ENCODE measurements around the gene RIPPLY3. TPM values are rescaled to one million over a fixed set of nuclear protein-coding genes. Genes with fewer than 3 reads are reported as not detected.
"Not testable (repeated sequence)": the region's sequence is repeated elsewhere in the genome, so short reads cannot be mapped to it uniquely, and the experiment has no call there.

The RIPPLY3 gene
- total RNA-seq, 1 experiment from 2014 or later, result not detected

DNA sequence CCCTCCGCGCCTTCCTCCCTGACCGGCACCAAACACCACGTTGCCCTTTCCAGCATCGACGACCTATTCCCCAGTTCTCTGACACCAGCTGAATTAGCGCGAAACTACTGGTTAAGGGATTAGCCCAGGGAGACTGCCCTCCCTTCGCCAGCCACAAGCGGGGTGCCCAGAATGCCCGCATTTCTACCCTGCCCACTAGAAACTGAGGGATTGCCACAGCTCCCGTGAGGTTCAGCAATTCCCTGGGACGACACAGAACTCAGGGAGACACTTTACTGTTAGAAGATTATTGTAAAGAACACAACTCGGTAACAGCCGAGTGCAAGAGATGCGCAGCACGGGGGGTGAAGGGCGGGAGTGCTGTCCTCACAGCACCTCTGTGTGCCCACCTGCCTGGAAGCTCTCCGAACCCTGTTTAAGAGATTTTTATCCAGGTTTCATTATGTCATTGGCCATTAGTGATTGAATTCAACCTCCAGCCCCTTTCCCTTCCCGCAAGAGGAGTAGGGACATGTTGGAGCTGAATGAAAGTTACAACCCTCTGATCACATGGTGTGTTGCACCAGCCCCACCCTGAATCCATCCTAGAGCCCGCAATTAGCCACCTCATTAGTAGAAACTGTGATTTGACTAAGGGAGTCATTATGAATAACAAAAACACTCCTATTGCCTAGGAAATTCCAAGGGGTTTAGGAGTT is 15.8 kb upstream of the RIPPLY3 start:
- no peaks in the 10 kb centered on the region for H3K36me3 ChIP-seq
- peaks cover 7% of the 10 kb centered on the region; the same call in 1 of the 2 replicates for H3K4me1 ChIP-seq
- H3K27ac ChIP-seq, result peak overlapping the region; percentile 94
- peak overlapping the region; percentile 79 for H3K4me3 ChIP-seq
- no peaks in the 10 kb centered on the region; the same call in 1 of the 2 replicates for H3K27me3 ChIP-seq
- no peak for DNase-seq
- no peaks in the 10 kb centered on the region for H3K9me3 ChIP-seq (replicated peaks)

DNA sequence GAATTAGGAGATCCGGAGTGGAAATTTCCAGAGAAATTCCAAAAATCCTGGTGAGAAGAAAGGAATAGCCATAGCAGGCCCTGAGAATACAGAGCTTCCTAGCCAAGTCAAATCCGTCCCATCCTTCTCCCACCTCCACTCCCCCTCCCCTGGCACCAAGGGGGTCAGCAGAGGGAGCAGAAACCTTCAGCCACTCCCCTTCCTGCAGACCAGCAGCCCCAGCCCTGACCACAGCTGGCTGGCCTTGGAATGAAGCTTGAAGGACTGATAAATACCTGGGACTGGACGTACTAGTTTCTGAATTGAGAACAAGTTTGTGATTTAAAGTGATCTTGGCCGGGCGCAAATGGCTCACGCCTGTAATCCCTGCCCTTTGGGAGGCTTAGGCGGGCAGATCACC is 13.8 kb upstream of the RIPPLY3 start:
- DNase-seq, result no peak
- Histone ChIP-seq H3K27me3 (no peaks in the 10 kb centered on the region; the same call in 1 of the 2 replicates), H3K9me3 (replicated peaks) (no peaks in the 10 kb centered on the region), H3K4me3 (no peak overlapping the region), H3K27ac (no peak overlapping the region), H3K4me1 (peaks cover 7% of the 10 kb centered on the region; the same call in 1 of the 2 replicates), H3K36me3 (no peaks in the 10 kb centered on the region)

DNA sequence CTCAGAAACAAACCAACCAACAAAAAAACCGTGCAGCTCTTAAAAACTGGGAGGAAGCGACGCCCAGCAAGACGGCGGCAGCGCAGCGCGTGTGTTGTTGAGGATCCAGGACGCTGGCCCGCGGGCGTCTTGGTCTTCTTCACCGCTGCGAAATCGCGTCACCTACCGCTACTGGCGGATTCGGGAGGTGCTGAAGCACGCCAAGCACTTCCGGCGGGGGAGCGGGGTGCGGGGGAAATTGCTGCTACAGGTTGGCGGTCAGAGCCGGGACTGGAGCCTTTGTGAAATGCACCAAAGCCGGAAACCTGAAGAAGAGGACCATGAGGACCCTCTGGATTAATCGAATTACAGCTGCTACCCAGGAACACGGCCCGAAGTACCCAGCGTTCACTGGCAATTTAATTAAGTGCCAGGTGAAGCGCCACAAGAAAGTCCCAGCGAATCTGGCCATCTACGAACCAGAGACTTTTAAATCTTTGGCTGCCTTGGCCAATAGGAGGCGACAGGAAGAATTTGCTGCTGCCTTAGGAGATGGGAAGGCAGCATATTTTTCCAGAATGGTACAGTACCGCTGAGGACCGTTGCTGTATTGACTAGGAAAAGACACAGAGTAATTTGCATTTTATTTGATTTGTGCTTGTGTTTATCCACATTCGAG is 11.9 kb upstream of the RIPPLY3 start:
- Histone ChIP-seq H3K4me1 (peaks cover 7% of the 10 kb centered on the region; the same call in 1 of the 2 replicates), H3K9me3 (replicated peaks) (no peaks in the 10 kb centered on the region), H3K4me3 (no peak overlapping the region), H3K27me3 (no peaks in the 10 kb centered on the region), H3K27ac (no peak overlapping the region), H3K36me3 (no peaks in the 10 kb centered on the region)
- no peak for DNase-seq

DNA sequence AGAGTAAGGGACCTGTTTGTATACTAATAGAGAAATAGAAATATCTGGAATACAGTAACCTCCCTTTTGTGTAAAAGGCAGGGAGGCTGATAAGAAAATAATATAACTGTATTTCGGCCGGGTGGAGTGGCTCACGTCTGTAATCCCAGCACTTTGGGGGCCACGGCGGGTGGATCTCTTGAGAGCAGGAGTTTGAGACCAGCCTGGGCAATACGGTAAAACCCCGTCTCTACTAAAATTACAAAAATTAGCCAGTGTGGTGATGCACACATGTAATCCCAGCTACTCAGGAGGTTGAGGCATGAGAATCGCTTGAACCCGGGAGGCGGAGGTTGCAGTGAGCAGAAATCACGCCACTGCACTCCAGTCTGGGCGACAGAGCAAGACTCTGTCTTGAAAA is 11.2 kb upstream of the RIPPLY3 start:
- not testable (repeated sequence) for H3K36me3 ChIP-seq; H3K9me3 ChIP-seq (replicated peaks); H3K27ac ChIP-seq; H3K27me3 ChIP-seq; H3K4me3 ChIP-seq; H3K4me1 ChIP-seq; DNase-seq

DNA sequence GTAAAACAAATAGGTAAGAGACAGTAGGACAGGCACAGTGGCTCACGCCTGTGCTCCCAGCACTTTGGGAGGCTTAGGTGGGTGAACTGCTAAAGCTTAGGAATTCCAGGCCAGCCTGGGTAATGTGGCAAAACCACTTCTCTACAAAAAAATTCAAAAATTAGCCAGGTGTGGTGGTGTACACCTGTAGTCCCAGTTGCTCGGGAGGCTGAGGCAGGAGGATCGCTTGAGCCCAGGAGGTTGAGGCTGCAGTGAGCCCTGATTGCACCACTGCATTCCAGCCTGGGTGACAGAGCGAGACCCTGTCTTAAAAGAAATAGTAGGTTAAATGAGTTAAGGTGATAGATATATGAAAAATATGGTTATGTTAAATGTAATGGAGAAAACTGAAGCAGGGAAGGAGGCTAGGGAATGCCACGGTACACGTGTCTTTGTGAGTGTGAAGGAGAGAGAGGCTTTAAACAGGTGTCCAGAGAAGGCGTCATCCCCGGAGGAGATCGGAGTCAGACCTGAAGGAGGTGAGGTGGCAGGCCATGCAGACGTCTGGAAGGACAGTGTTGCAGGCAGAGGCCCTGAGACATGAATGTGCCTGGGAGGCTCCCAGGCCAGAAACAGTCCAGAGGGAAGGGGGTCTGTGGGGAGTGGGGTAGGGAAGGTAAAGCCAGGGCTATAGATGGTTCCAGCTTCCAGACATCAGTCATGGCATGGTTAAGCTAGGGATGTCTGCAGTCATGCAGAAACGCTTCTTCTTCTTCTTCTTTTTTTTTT is 7.2 kb upstream of the RIPPLY3 start:
- Histone ChIP-seq H3K27me3 (no peaks in the 10 kb centered on the region), H3K4me3 (no peak overlapping the region), H3K4me1 (no peaks in the 10 kb centered on the region), H3K36me3 (no peaks in the 10 kb centered on the region), H3K27ac (no peak overlapping the region), H3K9me3 (replicated peaks) (no peaks in the 10 kb centered on the region)
- DNase-seq, result no peak

DNA sequence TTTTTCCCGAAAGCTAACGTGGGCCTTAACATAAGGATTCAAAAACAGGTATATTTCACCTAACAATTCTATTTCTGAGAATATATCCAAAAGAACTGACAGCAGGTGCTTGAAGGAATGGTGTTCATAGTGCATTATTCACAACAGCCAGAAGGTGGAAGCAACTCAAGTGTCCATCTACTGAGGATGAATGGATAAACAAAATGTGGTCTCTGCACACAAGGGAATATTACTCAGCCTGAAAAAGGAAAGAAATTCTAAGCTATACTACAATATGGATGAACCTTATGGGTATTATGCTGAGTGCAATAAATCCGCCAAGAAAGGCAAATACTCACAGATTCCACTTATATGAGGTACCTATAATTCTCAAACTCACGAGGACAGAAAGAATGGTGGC is 6.1 kb upstream of the RIPPLY3 start:
- no peak overlapping the region for H3K4me3 ChIP-seq
- DNase-seq, result peak in 1 of 2 experiments; percentile 17
- H3K4me1 ChIP-seq, result no peaks in the 10 kb centered on the region
- no peaks in the 10 kb centered on the region for H3K27me3 ChIP-seq
- H3K36me3 ChIP-seq, result no peaks in the 10 kb centered on the region
- no peak overlapping the region for H3K27ac ChIP-seq
- H3K9me3 ChIP-seq (replicated peaks), result no peaks in the 10 kb centered on the region

DNA sequence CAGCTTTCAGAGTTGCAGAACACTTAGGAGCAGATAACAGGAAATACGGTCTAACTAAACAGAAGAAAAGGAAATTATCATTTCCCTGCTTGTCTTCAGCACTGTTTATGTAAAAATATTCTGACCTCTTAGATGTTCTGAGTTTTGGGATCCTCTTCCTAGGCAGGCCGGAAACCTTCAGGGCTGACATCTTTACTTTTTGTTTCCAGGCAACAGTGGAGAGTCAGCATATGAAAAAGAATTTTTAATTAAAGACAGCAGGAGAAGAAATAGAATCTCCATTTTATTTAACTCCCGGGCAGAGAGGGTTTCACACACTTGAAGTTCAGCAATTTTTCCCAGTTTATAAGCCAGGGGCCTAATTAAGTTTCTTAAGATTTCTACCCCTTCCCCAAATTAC is 5.1 kb upstream of the RIPPLY3 start:
- no peaks in the 10 kb centered on the region for H3K36me3 ChIP-seq
- H3K9me3 ChIP-seq (replicated peaks), result no peaks in the 10 kb centered on the region
- H3K4me3 ChIP-seq, result no peak overlapping the region
- DNase-seq, result no peak
- H3K27me3 ChIP-seq, result no peaks in the 10 kb centered on the region
- H3K4me1 ChIP-seq, result no peaks in the 10 kb centered on the region
- no peak overlapping the region for H3K27ac ChIP-seq

DNA sequence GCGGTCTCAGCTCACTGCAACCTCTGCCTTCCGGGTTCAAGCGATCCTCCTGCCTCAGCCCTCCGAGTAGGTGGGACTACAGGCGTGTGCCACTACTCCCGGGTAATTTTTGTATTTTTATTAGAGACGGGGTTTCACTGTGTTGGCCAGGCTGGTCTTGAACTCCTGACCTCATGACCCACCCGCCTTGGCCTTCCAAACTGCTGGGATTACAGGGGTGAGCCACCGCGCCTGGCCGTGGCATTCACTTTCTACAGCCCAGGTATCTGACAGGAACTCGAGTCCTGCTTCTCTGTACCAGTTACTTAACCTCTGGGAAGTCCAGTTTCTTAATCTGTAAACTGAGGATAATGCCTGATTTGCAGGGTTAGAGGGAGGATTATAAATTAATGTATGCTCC is 3.7 kb upstream of the RIPPLY3 start:
- H3K4me1 ChIP-seq; H3K9me3 ChIP-seq (replicated peaks); DNase-seq; H3K27me3 ChIP-seq; H3K4me3 ChIP-seq; H3K27ac ChIP-seq; H3K36me3 ChIP-seq: not testable (repeated sequence)

DNA sequence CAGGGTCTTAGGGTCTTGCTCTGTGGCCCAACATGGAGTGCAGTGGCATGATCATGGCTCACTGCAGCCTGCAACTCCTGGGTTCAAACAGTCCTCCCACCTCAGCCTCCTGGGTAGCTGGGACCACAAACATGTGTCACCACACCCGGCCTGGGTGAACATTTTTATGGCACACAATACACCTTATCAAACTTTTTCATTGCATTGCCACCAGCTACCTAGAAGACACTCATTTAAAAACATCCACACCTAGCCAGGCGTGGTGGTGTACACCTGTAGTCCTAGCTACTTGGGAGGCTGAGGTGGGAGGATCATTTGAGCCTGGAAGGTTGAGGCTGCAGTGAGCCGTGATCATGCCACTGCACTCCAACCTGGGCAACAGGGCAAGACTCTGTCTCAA is 2.6 kb upstream of the RIPPLY3 start:
- DNase-seq, result not testable (repeated sequence)

DNA sequence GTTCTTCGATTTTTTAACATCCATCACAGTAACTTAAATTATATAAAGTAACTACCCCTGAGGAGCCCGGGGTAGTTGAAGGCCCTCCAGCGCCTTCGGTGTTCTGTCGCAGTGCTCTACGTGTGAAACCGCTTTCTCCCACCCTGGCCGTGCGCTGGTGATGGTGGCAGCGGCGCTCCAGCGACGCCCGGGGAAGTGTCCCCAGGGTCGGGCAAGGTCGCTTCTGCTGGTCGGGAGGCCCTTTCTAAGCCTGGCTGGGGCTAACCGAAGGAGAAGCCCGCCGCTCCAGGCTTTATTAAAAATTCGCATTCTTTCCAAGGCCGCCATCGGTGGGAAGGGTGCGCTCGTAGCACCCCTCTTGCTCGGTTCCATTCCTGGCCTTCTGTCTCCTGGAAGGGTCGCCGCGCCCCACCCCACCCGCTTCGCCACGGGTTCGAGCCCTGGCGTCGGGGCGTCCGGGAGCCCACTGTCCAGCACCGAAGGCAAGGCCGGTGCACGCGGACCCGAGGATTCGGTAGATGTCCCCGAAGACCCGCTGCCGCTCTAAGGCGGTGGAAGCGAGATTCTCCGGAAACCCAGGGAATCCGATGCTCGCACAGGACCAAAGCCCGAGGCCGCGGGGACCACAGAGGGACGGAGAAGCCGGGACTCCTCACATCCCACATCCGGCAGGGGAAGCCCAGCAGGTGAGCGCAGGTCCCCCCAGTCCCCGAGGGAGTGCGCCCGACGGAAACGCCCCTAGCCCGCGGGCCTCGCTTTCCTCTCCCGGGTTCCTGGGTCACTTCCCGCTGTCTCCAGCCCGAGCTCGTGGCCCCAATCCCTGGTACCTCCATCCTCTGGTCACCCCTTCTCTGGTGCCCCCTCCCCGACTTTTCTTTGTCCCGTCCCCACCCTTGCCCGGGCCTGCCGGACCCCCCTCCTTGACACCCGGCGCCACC is 685 bp upstream of the RIPPLY3 start:
- Histone ChIP-seq H3K4me3 (no peak overlapping the region), H3K9me3 (replicated peaks) (no peaks in the 10 kb centered on the region), H3K27ac (no peak overlapping the region), H3K4me1 (0 out of 2 replicates have a peak, but pooled peaks cover 3% of the 10 kb centered on the region), H3K27me3 (no peaks in the 10 kb centered on the region), H3K36me3 (no peaks in the 10 kb centered on the region)
- DNase-seq, result no peak

More for the DNA sequence above, 2.6 kb upstream of the RIPPLY3 start:
- H3K4me3 ChIP-seq; H3K9me3 ChIP-seq (replicated peaks); H3K27me3 ChIP-seq; H3K27ac ChIP-seq; H3K36me3 ChIP-seq; H3K4me1 ChIP-seq: not testable (repeated sequence)

DNA sequence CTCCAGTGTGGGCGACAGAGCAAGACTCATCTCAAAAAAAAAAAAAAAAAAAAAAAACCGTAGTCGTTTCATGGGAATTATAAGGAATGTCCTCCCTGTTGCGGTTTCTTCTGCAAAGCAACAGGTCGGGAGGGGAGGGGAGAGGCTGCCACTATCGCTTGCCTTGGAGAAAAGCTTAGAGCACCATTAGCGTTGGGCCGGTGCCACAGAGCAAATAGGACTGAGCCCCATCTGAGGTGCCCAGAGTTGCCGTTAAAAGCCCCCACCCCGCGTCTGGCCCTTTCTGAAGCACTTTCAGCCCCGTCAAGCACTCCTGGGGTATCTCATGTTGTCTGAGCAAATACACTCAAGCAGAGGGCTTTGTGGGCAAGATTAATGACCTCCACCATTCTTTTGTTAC is 2.2 kb downstream of the RIPPLY3 start:
- H3K4me1 ChIP-seq, result 0 out of 2 replicates have a peak, but pooled peaks cover 6% of the 10 kb centered on the region
- no peak overlapping the region for H3K27ac ChIP-seq
- H3K27me3 ChIP-seq, result no peaks in the 10 kb centered on the region
- no peaks in the 10 kb centered on the region for H3K36me3 ChIP-seq
- no peaks in the 10 kb centered on the region for H3K9me3 ChIP-seq (replicated peaks)
- DNase-seq, result no peak
- no peak overlapping the region for H3K4me3 ChIP-seq

DNA sequence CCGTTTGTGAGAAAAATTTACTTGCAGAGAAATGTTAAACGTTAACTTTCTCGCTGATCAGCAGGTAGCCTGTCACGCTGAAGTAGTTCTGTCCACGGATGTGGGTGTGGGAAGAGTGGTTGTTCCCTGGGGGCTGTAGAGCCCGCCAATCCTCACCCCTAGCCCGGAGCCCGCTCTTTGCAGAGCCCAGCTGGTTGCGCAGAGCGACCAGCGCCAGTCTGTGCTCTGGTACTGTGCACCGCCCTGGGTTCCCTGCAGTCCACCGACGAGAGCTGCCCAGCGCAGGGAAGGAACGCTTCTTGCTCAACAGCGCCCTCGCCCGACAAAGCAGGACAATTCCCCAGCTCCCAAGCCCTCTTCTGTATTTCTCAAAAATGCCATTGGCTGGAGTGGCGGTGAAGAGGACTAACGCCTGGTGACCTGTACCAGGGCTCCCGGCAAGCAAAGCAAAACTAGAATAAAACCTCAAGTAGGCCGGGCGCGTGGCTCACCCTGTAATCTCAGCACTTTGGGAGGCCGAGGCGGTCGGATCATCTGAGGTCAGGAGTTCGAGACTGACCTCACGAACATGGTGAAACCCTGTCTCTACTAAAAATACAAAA is 3.3 kb downstream of the RIPPLY3 start:
- Histone ChIP-seq H3K4me1 (0 out of 2 replicates have a peak, but pooled peaks cover 6% of the 10 kb centered on the region), H3K36me3 (no peaks in the 10 kb centered on the region), H3K27me3 (no peaks in the 10 kb centered on the region), H3K27ac (no peak overlapping the region), H3K9me3 (replicated peaks) (no peaks in the 10 kb centered on the region), H3K4me3 (peak overlapping the region; percentile 51)
- peak; percentile 89 to 94 for DNase-seq

DNA sequence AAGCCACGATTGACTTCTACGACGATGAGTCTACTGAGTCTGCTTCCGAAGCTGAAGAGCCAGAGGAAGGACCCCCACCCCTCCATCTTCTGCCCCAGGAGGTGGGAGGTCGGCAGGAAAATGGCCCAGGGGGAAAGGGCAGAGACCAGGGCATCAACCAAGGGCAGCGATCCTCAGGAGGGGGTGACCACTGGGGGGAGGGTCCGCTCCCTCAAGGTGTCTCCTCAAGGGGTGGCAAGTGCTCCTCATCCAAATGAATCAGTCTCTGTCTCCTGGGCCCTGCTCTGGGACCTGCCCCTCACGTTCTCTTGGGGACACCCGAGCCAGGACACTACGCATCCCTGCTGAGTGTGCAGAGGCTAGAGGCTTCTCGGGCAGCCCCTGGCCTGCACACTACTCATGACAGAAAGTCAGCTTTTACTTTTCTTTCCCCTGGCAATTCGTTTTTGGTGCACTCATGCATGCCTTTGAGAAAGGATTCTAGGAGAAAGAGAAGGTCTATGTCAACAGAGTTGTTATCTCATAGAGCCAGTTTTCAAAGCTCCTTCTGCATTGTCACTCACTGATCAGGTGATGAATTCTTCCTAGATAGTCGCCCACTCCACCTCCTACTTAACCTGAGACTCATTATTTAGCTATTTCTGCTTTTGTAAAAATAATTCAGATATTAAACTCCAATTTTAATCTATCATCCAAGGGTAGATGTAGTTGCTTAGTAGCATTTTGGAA is 11.6 kb downstream of the RIPPLY3 start:
- Histone ChIP-seq H3K27ac (no peak overlapping the region), H3K9me3 (replicated peaks) (no peaks in the 10 kb centered on the region), H3K4me3 (no peak overlapping the region), H3K27me3 (no peaks in the 10 kb centered on the region), H3K36me3 (no peaks in the 10 kb centered on the region), H3K4me1 (no peaks in the 10 kb centered on the region)
- no peak for DNase-seq
